HG02588 (cell line): ENCODE data around the gene METTL25.
A peak's percentile ranks its signal among the peaks of the same experiment; 100 is the strongest.
"Not testable (repeated sequence)": the region's sequence is repeated elsewhere in the genome, so short reads cannot be mapped to it uniquely, and the experiment has no call there.

Experiments used
- ATAC-seq: cut with Tn5 transposase; IDR thresholded peaks from one replicate; pipeline ENCODE4 v1.9.1; 2021; ENCODE audit warnings: mild to moderate bottlenecking, moderate library complexity; ENCODE audit not compliant: unreplicated experiment

The METTL25 gene

GRCh38 chr12:82358200-82359114, at the start of gene METTL25, which contains the start of gene CCDC59:
TSS of gene METTL25 (plus strand) at chr12:82358529. CDS start at chr12:82358566, 37 bp downstream.
TSS of gene CCDC59 (minus strand) at chr12:82358387. CDS start at chr12:82358376, 11 bp downstream.
- peak; percentile 92 for ATAC-seq

GRCh38 chr12:82314406-82314892, 43.9 kb upstream of the METTL25 start:
- no peak for ATAC-seq

GRCh38 chr12:82319276-82319675, 39.1 kb upstream of the METTL25 start:
- no peak for ATAC-seq

GRCh38 chr12:82325540-82326336, 32.6 kb upstream of the METTL25 start:
- ATAC-seq, result no peak

- ATAC-seq, result no peak
Observed at GRCh38 chr12:82326905-82327503, 31.3 kb upstream of the METTL25 start.

GRCh38 chr12:82327861-82328260, 30.5 kb upstream of the METTL25 start:
- ATAC-seq, result no peak

GRCh38 chr12:82329508-82329907, 28.8 kb upstream of the METTL25 start:
- no peak for ATAC-seq

- ATAC-seq, result no peak
Observed at GRCh38 chr12:82350161-82350560, 8.2 kb upstream of the METTL25 start.

- no peak for ATAC-seq
Observed at GRCh38 chr12:82351390-82351789, 6.9 kb upstream of the METTL25 start.

GRCh38 chr12:82357340-82357739, 989 bp upstream of the METTL25 start:
- no peak for ATAC-seq

GRCh38 chr12:82357845-82358199, 507 bp upstream of the METTL25 start:
- ATAC-seq, result no peak

- ATAC-seq, result peak; percentile 3
Observed at GRCh38 chr12:82359115-82359478, 768 bp downstream of the METTL25 start.

GRCh38 chr12:82360834-82361233, 2.5 kb downstream of the METTL25 start:
- ATAC-seq, result not testable (repeated sequence)

- no peak for ATAC-seq
Observed at GRCh38 chr12:82361461-82361915, 3.2 kb downstream of the METTL25 start.

GRCh38 chr12:82363990-82364389, 5.7 kb downstream of the METTL25 start:
- no peak for ATAC-seq

GRCh38 chr12:82366197-82366596, 7.9 kb downstream of the METTL25 start:
- peak; percentile 57 for ATAC-seq

- no peak for ATAC-seq
Observed at GRCh38 chr12:82375201-82375600, 16.9 kb downstream of the METTL25 start.

- ATAC-seq, result no peak
Observed at GRCh38 chr12:82378997-82379396, 20.7 kb downstream of the METTL25 start.

GRCh38 chr12:82383930-82384552, 25.7 kb downstream of the METTL25 start:
- no peak for ATAC-seq

GRCh38 chr12:82398879-82399278, 40.5 kb downstream of the METTL25 start:
- no peak for ATAC-seq

GRCh38 chr12:82400819-82401218, 42.5 kb downstream of the METTL25 start:
- no peak for ATAC-seq
